Right lobe of liver (tissue), 6 donors: ENCODE results near the gene AHNAK. TPM values are rescaled to one million over a fixed set of nuclear protein-coding genes. Genes with fewer than 3 reads are reported as not detected.
A peak's percentile ranks its signal among the peaks of the same experiment; 100 is the strongest.
"Not testable (repeated sequence)": the region's sequence is repeated elsewhere in the genome, so short reads cannot be mapped to it uniquely, and the experiment has no call there.

Experiments used
- ATAC-seq, 4 donors: fragments of 200-7000 bp; cut with Tn5 transposase; one replicate each; pipeline ENCODE4 v1.9.1; 2020; ENCODE audit warnings: mild to moderate bottlenecking in 4 of 4, moderate library complexity in 4 of 4
- DNase-seq, 3 donors: peaks; one replicate each; pipeline ENCODE4 v3.0.0-alpha.2; 2020
- H3K27ac ChIP-seq, 3 donors: fragments of 200-600 bp; one replicate each; pipeline ENCODE4 v1.8.0; 2022
- H3K27me3 ChIP-seq, 2 donors: fragments of 200-600 bp; one replicate each; pipeline ENCODE4 v1.8.0; 2022
- H3K36me3 ChIP-seq, 4 donors: fragments of 200-600 bp; sonication (generic) in 1 of 4; one replicate each; pipeline versions ENCODE4 v1.5.1 to v1.8.0; 2017 to 2022; ENCODE audit warnings: control low read depth in 1 of 4
- H3K4me1 ChIP-seq, 4 donors: fragments of 200-600 bp; sonication (generic) in 1 of 4; one replicate each; pipeline versions ENCODE4 v1.5.1 to v1.8.0; 2017 to 2022; ENCODE audit warnings: control low read depth in 1 of 4
- H3K4me3 ChIP-seq, 3 donors: fragments of 200-600 bp; one replicate each; pipeline ENCODE4 v1.8.0; 2022
- H3K9me3 ChIP-seq, 4 donors: fragments of 200-600 bp; sonication (generic) in 1 of 4; one replicate each; pipeline versions ENCODE4 v1.5.1 to v1.8.0; 2017 to 2022; ENCODE audit warnings: control low read depth in 1 of 4
- CTCF ChIP-seq, 4 donors: fragments of 200-600 bp in 3 of 4; fragments of 450-650 bp in 1 of 4; IDR thresholded peaks; one replicate each; pipeline versions ENCODE4 v1.5.1 to v1.8.0; 2016 to 2022; ENCODE audit warnings: antibody characterized with exemption in 4 of 4, mild to moderate bottlenecking in 2 of 4
- POLR2A ChIP-seq: fragments of 450-650 bp; IDR thresholded peaks from one replicate; pipeline ENCODE4 v1.6.1; 2017; ENCODE audit warnings: antibody characterized with exemption, mild to moderate bottlenecking
- WGBS: methylation state at CpG from one replicate; pipeline ENCODE4 v1.1.6; 2018; ENCODE audit warnings: low coverage, low lambda C conversion rate; ENCODE audit not compliant: insufficient coverage; ENCODE audit errors: missing lambda C conversion rate; 5-methylcytosine and 5-hydroxymethylcytosine counted together
- intact Hi-C, 2 donors: fragments of 100-400 bp; cut with DNase I; formaldehyde crosslinking; loops; one replicate each; pipeline versions ENCODE4 v1.11.2 to v1.14.1; 2022
- total RNA-seq, 6 experiments: library from RNA; depleted of rRNA in 2 of 6; stranded (reverse); fragments of >200 nt in 2 of 6; fragmentation: NEBNext Ultra II Directional in 3 of 6; extraction: Animal tissue kit (Norgen Biotek cat#: 25700) in 3 of 6; gene quantifications; one replicate each; pipeline versions ENCODE4 v1.1.0 to v1.2.4, GENCODE V29; 2016 to 2023
- donor health status: DM: no; HTN: yes; CAD: no.
- donor health status: DM: no; HTN: no; CAD: no.
- donor health status: DM: no; HTN: no; CAD: no.
- donor health status: DM: no; HTN: yes; CAD: no.
- donor health status: DM: no; HTN: yes; CAD: no.

AHNAK gene
- total RNA-seq, 6 experiments from 2014 or later = 91.0 to 180 (median 113) TPM

GRCh38 chr11:62452839-62453468, 93.7 kb downstream of the AHNAK start:
- H3K4me1 ChIP-seq = peaks cover 0 to 28% (median 5%) of the 10 kb centered on the region in 4 donors
- H3K27ac ChIP-seq = no peak overlapping the region
- no peaks in the 10 kb centered on the region for H3K36me3 ChIP-seq
- ATAC-seq (no peak), DNase-seq (no peak)
- intact Hi-C loops = no loop called here
- no peaks in the 10 kb centered on the region for H3K27me3 ChIP-seq
- H3K9me3 ChIP-seq = no peaks in the 10 kb centered on the region
- no peak for TF ChIP-seq CTCF (IDR thresholded peaks at IDR 0.05)
- no peak for TF ChIP-seq POLR2A
- H3K4me3 ChIP-seq = no peak overlapping the region
- 87% methylated on average over 4 of the region's 11 CpGs for WGBS

GRCh38 chr11:62452261-62452660, 94.3 kb downstream of the AHNAK start:
- Histone ChIP-seq H3K36me3 (no peaks in the 10 kb centered on the region), H3K4me3 (no peak overlapping the region), H3K27ac (no peak overlapping the region), H3K4me1 (peaks cover 0 to 28% (median 5%) of the 10 kb centered on the region in 4 donors), H3K27me3 (no peaks in the 10 kb centered on the region), H3K9me3 (no peaks in the 10 kb centered on the region)
- DNase-seq (no peak), ATAC-seq (no peak)
- TF ChIP-seq CTCF (IDR thresholded peaks at IDR 0.05) (no peak), POLR2A (no peak)
- 96% methylated on average over 3 of the region's 6 CpGs for WGBS
- intact Hi-C loops = no loop called here

- peak overlapping the region in 1 of 3 donors; percentile 9 for H3K27ac ChIP-seq
- peaks cover 0 to 28% (median 5%) of the 10 kb centered on the region in 4 donors for H3K4me1 ChIP-seq
- TF ChIP-seq POLR2A = no peak
- no peak for TF ChIP-seq CTCF (IDR thresholded peaks at IDR 0.05)
- no peaks in the 10 kb centered on the region for H3K36me3 ChIP-seq
- no peaks in the 10 kb centered on the region for H3K9me3 ChIP-seq
- 62% methylated on average over 8 of the region's 8 CpGs for WGBS
- no peaks in the 10 kb centered on the region for H3K27me3 ChIP-seq
- ATAC-seq (peak in 3 of 4 donors; percentile 18 to 40 (median 31)), DNase-seq (no peak)
- no peak overlapping the region for H3K4me3 ChIP-seq
- intact Hi-C loops = no loop called here
Measured at GRCh38 chr11:62451241-62451621, 95.4 kb downstream of the AHNAK start.

GRCh38 chr11:62450543-62451240, 95.9 kb downstream of the AHNAK start:
- Histone ChIP-seq H3K36me3 (no peaks in the 10 kb centered on the region), H3K27ac (peak overlapping the region in 1 of 3 donors; percentile 9), H3K4me1 (peaks cover 0 to 28% (median 5%) of the 10 kb centered on the region in 4 donors), H3K9me3 (no peaks in the 10 kb centered on the region), H3K4me3 (no peak overlapping the region), H3K27me3 (no peaks in the 10 kb centered on the region)
- TF ChIP-seq POLR2A (no peak), CTCF (IDR thresholded peaks at IDR 0.05) (no peak)
- peak in 1 of 4 donors; percentile 6 for ATAC-seq
- intact Hi-C loops = no loop called here
- no peak for DNase-seq
- WGBS = 90% methylated on average over 14 of the region's 15 CpGs

GRCh38 chr11:62449912-62450311, 96.7 kb downstream of the AHNAK start:
- ATAC-seq, H3K4me3 ChIP-seq, H3K9me3 ChIP-seq, H3K27me3 ChIP-seq, intact Hi-C loops, DNase-seq, H3K36me3 ChIP-seq: not testable (repeated sequence)
- 81% methylated on average over 6 of the region's 7 CpGs for WGBS
- Histone ChIP-seq H3K4me1 (peaks cover 0 to 36% (median 10%) of the 10 kb centered on the region in 4 donors), H3K27ac (peak overlapping the region in 2 of 3 donors; percentile 32 to 39)
